Lung (tissue), 12 donors: Measurements from ENCODE around the gene FZD4. TPM values are rescaled to one million over a fixed set of nuclear protein-coding genes. Genes with fewer than 3 reads are reported as not detected.

Experiments used
- ATAC-seq: fragments of 200-7000 bp; cut with Tn5 transposase; one replicate; pipeline ENCODE4 v1.9.1; 2020; ENCODE audit warnings: moderate number of reproducible peaks; ENCODE audit not compliant: insufficient read depth, low FRiP score
- DNase-seq, 3 donors: peaks; one replicate each; pipeline ENCODE4 v3.0.0-alpha.2; 2013 to 2017
- H3K27ac ChIP-seq, 2 donors: one replicate each; pipeline ENCODE4 v1.5.1; 2013; ENCODE audit warnings: mild to moderate bottlenecking in 2 of 2, moderate library complexity in 2 of 2, control low read depth in 1 of 2, inconsistent platforms in 1 of 2, low read depth in 1 of 2, low read length in 1 of 2
- H3K27me3 ChIP-seq, 3 donors: one replicate each; pipeline ENCODE4 v1.5.1; 2013; ENCODE audit warnings: low read length in 2 of 3; ENCODE audit not compliant: control insufficient read depth in 3 of 3, insufficient read depth in 3 of 3
- H3K36me3 ChIP-seq, 4 donors: one replicate each; pipeline ENCODE4 v1.5.1; 2013; ENCODE audit warnings: low read length in 4 of 4, mild to moderate bottlenecking in 1 of 4, moderate library complexity in 1 of 4; ENCODE audit not compliant: control insufficient read depth in 4 of 4, insufficient read depth in 4 of 4
- H3K4me1 ChIP-seq, 5 donors: one replicate each; pipeline ENCODE4 v1.5.1; 2013; ENCODE audit warnings: low read length in 5 of 5, mild to moderate bottlenecking in 2 of 5, moderate library complexity in 1 of 5; ENCODE audit not compliant: control insufficient read depth in 5 of 5, insufficient read depth in 5 of 5
- H3K4me3 ChIP-seq: one replicate; pipeline ENCODE4 v1.5.1; 2013; ENCODE audit warnings: mild to moderate bottlenecking, control low read depth, moderate library complexity
- H3K9ac ChIP-seq, 2 donors: one replicate each; pipeline ENCODE4 v1.5.1; 2013; ENCODE audit warnings: low read length in 2 of 2, control low read depth in 1 of 2; ENCODE audit not compliant: insufficient read depth in 1 of 2
- H3K9me3 ChIP-seq, 4 donors: one replicate each; pipeline ENCODE4 v1.5.1; 2013; ENCODE audit warnings: low read length in 3 of 4, mild to moderate bottlenecking in 1 of 4, moderate library complexity in 1 of 4; ENCODE audit not compliant: control insufficient read depth in 4 of 4, insufficient read depth in 3 of 4
- CTCF ChIP-seq: IDR thresholded peaks from 2 replicates; pipeline ENCODE4 v1.5.1; 2012; ENCODE audit warnings: mild to moderate bottlenecking; ENCODE audit errors: control extremely low read depth, extremely low read depth
- WGBS, 2 donors: extraction: QIAGEN DNeasy Blood & Tissue Kit; methylation state at CpG; one replicate each; pipeline ENCODE4 v1.1.7; 2013; 5-methylcytosine and 5-hydroxymethylcytosine counted together
- polyA plus RNA-seq, 2 donors: library from polyadenylated mRNA; stranded (reverse); fragments of 200-250 nt; gene quantifications; one replicate each; pipeline ENCODE4 v1.2.1, GENCODE V29; 2013
- total RNA-seq, 2 donors: library from RNA; depleted of rRNA in 1 of 2; stranded (reverse); fragments of >200 nt in 1 of 2; gene quantifications; one replicate each; pipeline ENCODE4 v1.2.1, GENCODE V29; 2014 to 2021
- donor health status: control.
- donor health status: control.
- donor health status: Bipolar disorder and iron deficiency.
- donor health status: healthy.
- donor health status: DM: yes; HTN: yes; CAD: no.

Gene FZD4
- total and polyA plus RNA-seq, 4 donors, result 12.0 to 40.0 (median 20.9) TPM

GRCh38 chr11:86922225-86922624 is 33.0 kb downstream of the FZD4 start:
- no peak overlapping the region for H3K27ac ChIP-seq
- DNase-seq, result no peak

GRCh38 chr11:86919557-86920210 is 35.5 kb downstream of the FZD4 start:
- peak; percentile 36 for TF ChIP-seq CTCF
- H3K9ac ChIP-seq, result no peak overlapping the region
- WGBS, 2 donors, result 66 to 76% methylated on average over 7 of the region's 7 CpGs
- no peaks in the 10 kb centered on the region for H3K9me3 ChIP-seq
- ATAC-seq (peak; percentile 63), DNase-seq (peak; percentile 48 to 87 (median 83))
- H3K27ac ChIP-seq, result peak overlapping the region in 1 of 2 donors; percentile 17
- peaks cover 1 to 37% (median 7%) of the 10 kb centered on the region in 5 donors for H3K4me1 ChIP-seq
- no peaks in the 10 kb centered on the region for H3K36me3 ChIP-seq
- H3K27me3 ChIP-seq, result no peaks in the 10 kb centered on the region
- H3K4me3 ChIP-seq, result no peak overlapping the region

More at GRCh38 chr11:86922225-86922624, 33.0 kb downstream of the FZD4 start:
- H3K9me3 ChIP-seq, result no peaks in the 10 kb centered on the region
- 92 to 93% methylated on average over 1 of the region's 1 CpG for WGBS, 2 donors
- no peak for TF ChIP-seq CTCF
- H3K4me1 ChIP-seq, result peaks cover 3 to 42% (median 13%) of the 10 kb centered on the region in 5 donors
- no peak overlapping the region for H3K4me3 ChIP-seq
- ATAC-seq, result no peak
- H3K9ac ChIP-seq, result no peak overlapping the region
- H3K36me3 ChIP-seq, result no peaks in the 10 kb centered on the region
- no peaks in the 10 kb centered on the region for H3K27me3 ChIP-seq

- no peak for ATAC-seq
- Histone ChIP-seq H3K9ac (no peak overlapping the region), H3K27me3 (no peaks in the 10 kb centered on the region), H3K4me1 (peaks cover 0 to 32% (median 4%) of the 10 kb centered on the region in 5 donors), H3K27ac (peak overlapping the region in 1 of 2 donors; percentile 17), H3K36me3 (no peaks in the 10 kb centered on the region), H3K4me3 (no peak overlapping the region), H3K9me3 (no peaks in the 10 kb centered on the region)
- no peak for TF ChIP-seq CTCF
- WGBS, 2 donors, result 83 to 85% methylated on average over 7 of the region's 7 CpGs
- DNase-seq, result no peak
Measured at GRCh38 chr11:86918973-86919372, 36.2 kb downstream of the FZD4 start.
